ENCODE data around the gene CHMP4A.

DNA sequence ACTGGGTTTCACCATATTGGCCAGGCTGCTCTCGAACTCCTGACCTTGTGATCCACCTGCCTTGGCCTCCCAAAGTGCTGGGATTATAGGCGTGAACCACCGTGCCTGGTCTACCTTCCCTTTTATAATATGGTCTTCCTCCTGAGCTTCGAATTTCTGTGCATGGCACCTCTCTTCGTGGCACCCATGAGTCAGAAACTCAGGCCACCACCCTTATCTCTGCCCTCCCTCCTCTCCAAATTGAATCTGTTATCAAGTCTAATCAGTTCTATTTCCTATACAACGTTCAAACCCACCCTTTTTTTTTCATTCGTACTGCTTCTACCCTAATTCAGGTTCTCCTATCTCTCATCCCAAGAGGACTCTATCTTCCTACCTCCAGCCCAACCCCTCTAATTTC is 34.1 kb upstream of the CHMP4A start:
- TF ChIP-seq POLR2A (IDR thresholded peaks at IDR 0.05) (no peak), POLR2AphosphoS5 (IDR thresholded peaks at IDR 0.05; ENCODE audit: insufficient read depth in 1 of 2, low read depth in 1 of 2) (no peak)
- TF ChIP-seq, protein P1, sequence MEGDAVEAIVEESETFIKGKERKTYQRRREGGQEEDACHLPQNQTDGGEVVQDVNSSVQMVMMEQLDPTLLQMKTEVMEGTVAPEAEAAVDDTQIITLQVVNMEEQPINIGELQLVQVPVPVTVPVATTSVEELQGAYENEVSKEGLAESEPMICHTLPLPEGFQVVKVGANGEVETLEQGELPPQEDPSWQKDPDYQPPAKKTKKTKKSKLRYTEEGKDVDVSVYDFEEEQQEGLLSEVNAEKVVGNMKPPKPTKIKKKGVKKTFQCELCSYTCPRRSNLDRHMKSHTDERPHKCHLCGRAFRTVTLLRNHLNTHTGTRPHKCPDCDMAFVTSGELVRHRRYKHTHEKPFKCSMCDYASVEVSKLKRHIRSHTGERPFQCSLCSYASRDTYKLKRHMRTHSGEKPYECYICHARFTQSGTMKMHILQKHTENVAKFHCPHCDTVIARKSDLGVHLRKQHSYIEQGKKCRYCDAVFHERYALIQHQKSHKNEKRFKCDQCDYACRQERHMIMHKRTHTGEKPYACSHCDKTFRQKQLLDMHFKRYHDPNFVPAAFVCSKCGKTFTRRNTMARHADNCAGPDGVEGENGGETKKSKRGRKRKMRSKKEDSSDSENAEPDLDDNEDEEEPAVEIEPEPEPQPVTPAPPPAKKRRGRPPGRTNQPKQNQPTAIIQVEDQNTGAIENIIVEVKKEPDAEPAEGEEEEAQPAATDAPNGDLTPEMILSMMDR (IDR thresholded peaks at IDR 0.05) = no peak

Data from vagina (tissue), 2 donors.